DMS 273 (cell line): ENCODE data around the gene CNTNAP2.

Experiments
- DNase-seq: peaks from one replicate; lab custom pipeline; 2025; ENCODE audit not compliant: unreplicated experiment; lab: John Stamatoyannopoulos, UW

Gene CNTNAP2

GRCh38 chr7:148108381-148108780, 1991.8 kb downstream of the CNTNAP2 start:
- no peak for DNase-seq

GRCh38 chr7:148110097-148110868, 1993.7 kb downstream of the CNTNAP2 start:
- DNase-seq: peak; percentile 24

GRCh38 chr7:148114804-148115203, 1998.2 kb downstream of the CNTNAP2 start:
- no peak for DNase-seq

- no peak for DNase-seq
Observed at GRCh38 chr7:148115308-148115707, 1998.7 kb downstream of the CNTNAP2 start.

GRCh38 chr7:148116195-148116594, 1999.6 kb downstream of the CNTNAP2 start:
- no peak for DNase-seq

GRCh38 chr7:148116829-148117403, 2000.3 kb downstream of the CNTNAP2 start:
- peak; percentile 14 for DNase-seq

- no peak for DNase-seq
Observed at GRCh38 chr7:148118371-148118770, 2001.8 kb downstream of the CNTNAP2 start.

- no peak for DNase-seq
Observed at GRCh38 chr7:148121401-148121800, 2004.8 kb downstream of the CNTNAP2 start.

GRCh38 chr7:148121847-148122246, 2005.2 kb downstream of the CNTNAP2 start:
- DNase-seq: no peak

- DNase-seq: no peak
Observed at GRCh38 chr7:148124477-148124876, 2007.9 kb downstream of the CNTNAP2 start.

- DNase-seq: no peak
Observed at GRCh38 chr7:148127374-148127773, 2010.8 kb downstream of the CNTNAP2 start.

GRCh38 chr7:148129023-148129422, 2012.4 kb downstream of the CNTNAP2 start:
- DNase-seq: no peak

- no peak for DNase-seq
Observed at GRCh38 chr7:148135116-148135515, 2018.5 kb downstream of the CNTNAP2 start.

GRCh38 chr7:148135997-148136396, 2019.4 kb downstream of the CNTNAP2 start:
- DNase-seq: no peak

GRCh38 chr7:148142660-148143248, 2026.2 kb downstream of the CNTNAP2 start:
- peak; percentile 75 for DNase-seq

GRCh38 chr7:148144827-148145226, 2028.2 kb downstream of the CNTNAP2 start:
- no peak for DNase-seq

- DNase-seq: no peak
Observed at GRCh38 chr7:148146346-148146745, 2029.7 kb downstream of the CNTNAP2 start.

GRCh38 chr7:148147438-148147837, 2030.8 kb downstream of the CNTNAP2 start:
- DNase-seq: no peak

- DNase-seq: no peak
Observed at GRCh38 chr7:148148456-148148855, 2031.9 kb downstream of the CNTNAP2 start.

GRCh38 chr7:148149730-148150129, 2033.1 kb downstream of the CNTNAP2 start:
- DNase-seq: no peak

GRCh38 chr7:148151778-148152177, 2035.2 kb downstream of the CNTNAP2 start:
- DNase-seq: no peak

GRCh38 chr7:148153616-148154284, 2037.1 kb downstream of the CNTNAP2 start:
- DNase-seq: peak; percentile 93
